ENCODE results near the gene PUM1.

PUM1 gene

GRCh38 chr1:30908696-30909364 lies 156.7 kb downstream of the PUM1 start, which contains the start of gene SDC3:
TSS of gene SDC3 (minus strand) at chr1:30908758. CDS start at chr1:30908586, 172 bp downstream.
- no peak for TF ChIP-seq CTCF (IDR thresholded peaks at IDR 0.05; ENCODE audit: low read depth, low read length)
- no peak for DNase-seq (ENCODE audit: low read depth, low spot score)
- in situ Hi-C loops (cut with HindIII; ENCODE audit: low sequenced_read_pairs): loop anchor here (25.0 kb wide), 1 partner anchor 1672 kb away; the partner anchor contains the start of genes MECR and PTPRU
- H3K4me3 ChIP-seq (ENCODE audit: low read depth, low read length): peak within 1 kb of the TSS; percentile 69

GRCh38 chr1:30908316-30908695 lies 157.2 kb downstream of the PUM1 start:
- H3K4me3 ChIP-seq (ENCODE audit: low read depth, low read length): peak overlapping the region; percentile 69
- no peak for DNase-seq (ENCODE audit: low read depth, low spot score)
- no peak for TF ChIP-seq CTCF (IDR thresholded peaks at IDR 0.05; ENCODE audit: low read depth, low read length)
- in situ Hi-C loops (cut with HindIII; ENCODE audit: low sequenced_read_pairs): loop anchor here (25.0 kb wide), 1 partner anchor 1671 kb away; the partner anchor contains the start of genes MECR and PTPRU

- DNase-seq (ENCODE audit: low read depth, low spot score): no peak
- in situ Hi-C loops (cut with HindIII; ENCODE audit: low sequenced_read_pairs): loop anchor here (25.0 kb wide), 1 partner anchor 1670 kb away; the partner anchor contains the start of genes MECR and PTPRU
- peak overlapping the region; percentile 69 for H3K4me3 ChIP-seq (ENCODE audit: low read depth, low read length)
- TF ChIP-seq CTCF (IDR thresholded peaks at IDR 0.05; ENCODE audit: low read depth, low read length): no peak
Measured at GRCh38 chr1:30907481-30908315, 157.8 kb downstream of the PUM1 start.

- no peak for DNase-seq (ENCODE audit: low read depth, low spot score)
- H3K4me3 ChIP-seq (ENCODE audit: low read depth, low read length): peak overlapping the region; percentile 69
- TF ChIP-seq CTCF (IDR thresholded peaks at IDR 0.05; ENCODE audit: low read depth, low read length): no peak
- in situ Hi-C loops (cut with HindIII; ENCODE audit: low sequenced_read_pairs): loop anchor here (25.0 kb wide), 1 partner anchor 1670 kb away; the partner anchor contains the start of genes MECR and PTPRU
Measured at GRCh38 chr1:30906631-30907441, 158.7 kb downstream of the PUM1 start.

GRCh38 chr1:30905916-30906620 lies 159.4 kb downstream of the PUM1 start:
- H3K4me3 ChIP-seq (ENCODE audit: low read depth, low read length): no peak overlapping the region
- no peak for TF ChIP-seq CTCF (IDR thresholded peaks at IDR 0.05; ENCODE audit: low read depth, low read length)
- in situ Hi-C loops (cut with HindIII; ENCODE audit: low sequenced_read_pairs): loop anchor here (25.0 kb wide), 1 partner anchor 1669 kb away; the partner anchor contains the start of genes MECR and PTPRU
- DNase-seq (ENCODE audit: low read depth, low spot score): no peak
